GM12878 (cell line): Measurements from ENCODE around the gene FEZF2. TPM values are rescaled to one million over a fixed set of nuclear protein-coding genes. Genes with fewer than 3 reads are reported as not detected.

ENCODE experiments used
- ATAC-seq: fragments of 200-7000 bp; cut with Tn5 transposase; 3 replicates; pipeline ENCODE4 v1.9.1; 2020; ENCODE audit warnings: mild to moderate bottlenecking, moderate library complexity
- BruUV-seq: library from RNA; stranded (reverse); fragments of 400-500 nt; replicated peaks from 2 replicates; lab custom pipeline; 2021; lab: Mats Ljungman, UMichigan
- CTCF ChIA-PET: fragments of 300-600 bp; sonication (Branson Sonifier 250); formaldehyde crosslinking; extraction: SDS; loops from one replicate; lab custom pipeline; 2021; ENCODE audit warnings: inconsistent platforms; lab: Yijun Ruan, JAX
- POLR2A ChIA-PET: fragments of 350-600 bp; formaldehyde crosslinking; extraction: SDS; loops from one replicate; lab custom pipeline; 2021; ENCODE audit warnings: inconsistent platforms; lab: Charles Lee
- RAD21 ChIA-PET: fragments of 300-600 bp; sonication (Branson Sonifier 250); formaldehyde crosslinking; loops from one replicate; lab custom pipeline; 2023; ENCODE audit warnings: antibody characterized with exemption; ENCODE audit not compliant: unreplicated experiment; lab: Charles Lee
- SMC1A ChIA-PET: fragments of 300-600 bp; sonication (Branson Sonifier 250); formaldehyde crosslinking; loops from one replicate; lab custom pipeline; 2023; ENCODE audit not compliant: unreplicated experiment, uncharacterized antibody; lab: Charles Lee
- DNase-seq: peaks from one replicate; pipeline ENCODE4 v3.0.0-alpha.2; 2011; ENCODE audit warnings: low read depth, low spot score
- FAIRE-seq: peaks from 3 replicates; lab custom pipeline; 2011; peaks lifted over from hg19 to GRCh38; lab: Jason Lieb, UNC
- H2AFZ ChIP-seq: 2 replicates; pipeline ENCODE4 v1.6.0; 2011; ENCODE audit warnings: low read depth, low read length, control low read depth; ENCODE audit not compliant: control insufficient read depth
- H3K27ac ChIP-seq: 2 replicates; pipeline ENCODE4 v1.5.1; 2011; ENCODE audit warnings: control low read depth; ENCODE audit not compliant: control insufficient read depth, insufficient read depth
- H3K27me3 ChIP-seq, 2 experiments: replicated peaks in 1 of 2; 2 replicates each; pipeline versions ENCODE4 v1.6.0 to v1.6.1; 2011; ENCODE audit warnings: low read length in 1 of 2; ENCODE audit not compliant: control insufficient read depth in 2 of 2, insufficient read depth in 2 of 2
- H3K36me3 ChIP-seq, 2 experiments: 2 replicates each; pipeline ENCODE4 v1.5.1; 2011; ENCODE audit warnings: low read length in 1 of 2; ENCODE audit not compliant: control insufficient read depth in 2 of 2, insufficient read depth in 2 of 2
- H3K4me1 ChIP-seq: 2 replicates; pipeline ENCODE4 v1.6.1; 2011; ENCODE audit warnings: mild to moderate bottlenecking, low read length, moderate library complexity, mixed read lengths; ENCODE audit not compliant: control insufficient read depth, insufficient read depth
- H3K4me2 ChIP-seq: 2 replicates; pipeline ENCODE4 v1.6.0; 2011; ENCODE audit warnings: control low read depth; ENCODE audit not compliant: control insufficient read depth, insufficient read depth
- H3K4me3 ChIP-seq: fragments of 200-600 bp; sonication (generic); 2 replicates; pipeline ENCODE4 v1.5.1; 2016
- H3K79me2 ChIP-seq: 2 replicates; pipeline ENCODE4 v1.6.0; 2011; ENCODE audit warnings: low read length; ENCODE audit not compliant: control insufficient read depth, insufficient read depth
- H3K9ac ChIP-seq: 2 replicates; pipeline ENCODE4 v1.8.0; 2011; ENCODE audit warnings: low read length, control low read depth, mixed read lengths; ENCODE audit not compliant: control insufficient read depth, insufficient read depth
- H3K9me3 ChIP-seq: replicated peaks from 3 replicates; pipeline ENCODE4 v1.5.1; 2011; ENCODE audit warnings: mild to moderate bottlenecking, low read length; ENCODE audit not compliant: control insufficient read depth, insufficient read depth
- H4K20me1 ChIP-seq: 2 replicates; pipeline ENCODE4 v1.6.0; 2011; ENCODE audit not compliant: control insufficient read depth, insufficient read depth
- BMI1 ChIP-seq: fragments of 450-650 bp; IDR thresholded peaks from 2 replicates; pipeline ENCODE4 v1.6.1; 2016; ENCODE audit warnings: mild to moderate bottlenecking, moderate library complexity, borderline replicate concordance
- ETV6 ChIP-seq, 2 experiments: fragments of 450-650 bp in 1 of 2; IDR thresholded peaks in 1 of 2; conservative IDR thresholded peaks in 1 of 2; 2 replicates each; pipeline ENCODE4 v1.6.1; 2014; ENCODE audit warnings: antibody characterized with exemption in 1 of 2, borderline replicate concordance in 1 of 2, low read depth in 1 of 2, mild to moderate bottlenecking in 1 of 2, moderate library complexity in 1 of 2
- KAT2A ChIP-seq: conservative IDR thresholded peaks from 2 replicates; pipeline ENCODE4 v1.6.1; 2011; ENCODE audit warnings: low read depth, low read length; ENCODE audit not compliant: control insufficient read depth
- NFYB ChIP-seq: IDR thresholded peaks from 2 replicates; pipeline ENCODE4 v1.6.1; 2011; ENCODE audit warnings: low read depth, mild to moderate bottlenecking, low read length, improper control_type of control experiment, moderate library complexity; ENCODE audit not compliant: insufficient read depth
- NR2C1 ChIP-seq: fragments of 450-650 bp; IDR thresholded peaks from 2 replicates; pipeline ENCODE4 v1.6.1; 2017; ENCODE audit warnings: antibody characterized with exemption, mild to moderate bottlenecking, moderate library complexity
- PAX8 ChIP-seq: fragments of 450-650 bp; IDR thresholded peaks from 2 replicates; pipeline ENCODE4 v1.6.1; 2017; ENCODE audit warnings: mild to moderate bottlenecking, moderate library complexity
- POU2F2 ChIP-seq: IDR thresholded peaks from 3 replicates; pipeline ENCODE4 v1.6.1; 2011; ENCODE audit warnings: low read depth, mild to moderate bottlenecking, low read length, borderline replicate concordance
- SPI1 ChIP-seq: IDR thresholded peaks from 2 replicates; pipeline ENCODE4 v1.6.1; 2011; ENCODE audit warnings: low read depth, mild to moderate bottlenecking, low read length, moderate library complexity, borderline replicate concordance; ENCODE audit not compliant: insufficient read depth
- STAT3 ChIP-seq: IDR thresholded peaks from 2 replicates; pipeline ENCODE4 v1.6.1; 2011; ENCODE audit warnings: low read depth, low read length, improper control_type of control experiment
- ZNF274 ChIP-seq: IDR thresholded peaks from one replicate; pipeline ENCODE4 v1.8.0; 2011; ENCODE audit not compliant: insufficient read length, insufficient read depth
- ZSCAN29 ChIP-seq: fragments of 450-650 bp; IDR thresholded peaks from 2 replicates; pipeline ENCODE4 v1.6.1; 2017; ENCODE audit warnings: mild to moderate bottlenecking, moderate library complexity
- WGBS: methylation state at CpG from one replicate; pipeline ENCODE4 v1.1.6; 2016; ENCODE audit warnings: low lambda C conversion rate; ENCODE audit not compliant: insufficient replicate concordance, insufficient coverage; ENCODE audit errors: missing lambda C conversion rate; 5-methylcytosine and 5-hydroxymethylcytosine counted together
- in situ Hi-C: fragments of 300-500 bp; cut with MboI; formaldehyde crosslinking; loops from 9 replicates; pipeline ENCODE4 v1.14.3; 2018; ENCODE audit warnings: mixed read lengths
- intact Hi-C: fragments of 100-400 bp; cut with micrococcal nuclease; formaldehyde crosslinking; loops from one replicate; pipeline ENCODE4 v1.14.2; 2022; ENCODE audit not compliant: unreplicated experiment
- polyA plus RNA-seq, 11 experiments: library from polyadenylated mRNA; depleted of rRNA in 4 of 11; unstranded in 6 of 11; stranded (reverse) in 5 of 11; fragments of >200 nt; fragmentation: Nextera tagmentation in 4 of 11; fragmentation: Illumina TruSeq in 1 of 11; extraction: Ambion mirVana in 4 of 11; extraction: Trizol in 1 of 11; gene quantifications; 1 replicate in 1 of 11; 2 replicates in 10 of 11; pipeline versions ENCODE4 v1.2.1 to v1.2.3, GENCODE V29; 2011 to 2016; ENCODE audit warnings: inconsistent platforms in 2 of 11, missing spikeins in 2 of 11, low read depth in 1 of 11
- total RNA-seq, 4 experiments: library from RNA; depleted of rRNA in 3 of 4; stranded (reverse); fragments of >200 nt in 3 of 4; fragmentation: Illumina TruSeq in 1 of 4; extraction: Trizol in 1 of 4; gene quantifications; 2 replicates each; pipeline versions ENCODE4 v1.2.1 to v1.2.3, GENCODE V29; 2013 to 2021
- TF ChIP-seq, protein P1 (sequence below): fragments of 450-650 bp; IDR thresholded peaks from 2 replicates; pipeline ENCODE4 v1.6.1; 2017; ENCODE audit warnings: mild to moderate bottlenecking, moderate library complexity
- TF ChIP-seq, protein P2 (sequence below): fragments of 450-650 bp; IDR thresholded peaks from 2 replicates; pipeline ENCODE4 v1.6.1; 2017; ENCODE audit warnings: borderline replicate concordance
- TF ChIP-seq, protein P3 (sequence below): IDR thresholded peaks from 2 replicates; pipeline ENCODE4 v1.6.1; 2012; ENCODE audit warnings: low read depth, low read length, improper control_type of control experiment

FEZF2 gene
- total and polyA plus RNA-seq, 10 of the 15 experiments (the other 5 are each of a cell fraction or from before 2014, with no cell fraction given) = not detected

DNA sequence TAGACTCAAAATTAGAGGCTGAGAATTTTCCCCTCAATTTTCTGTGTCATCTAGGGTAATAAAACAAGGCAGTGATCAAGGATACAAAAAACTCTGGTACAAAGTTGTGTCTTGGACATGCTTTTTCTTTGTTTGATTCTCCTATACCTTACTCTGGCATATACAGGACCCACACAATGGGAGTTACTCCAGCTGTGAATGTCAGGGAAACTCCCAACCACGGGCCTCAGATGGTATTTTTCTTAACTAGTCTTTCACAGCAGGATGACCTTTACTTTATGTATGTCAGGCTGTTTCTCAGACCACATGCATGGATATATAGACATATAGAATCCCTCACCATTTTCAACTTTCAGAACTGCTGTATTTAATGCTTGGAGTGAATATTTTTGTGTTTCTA, 41.3 kb downstream of the FEZF2 start (continued):
- no peak for TF ChIP-seq KAT2A
- TF ChIP-seq, protein P1, sequence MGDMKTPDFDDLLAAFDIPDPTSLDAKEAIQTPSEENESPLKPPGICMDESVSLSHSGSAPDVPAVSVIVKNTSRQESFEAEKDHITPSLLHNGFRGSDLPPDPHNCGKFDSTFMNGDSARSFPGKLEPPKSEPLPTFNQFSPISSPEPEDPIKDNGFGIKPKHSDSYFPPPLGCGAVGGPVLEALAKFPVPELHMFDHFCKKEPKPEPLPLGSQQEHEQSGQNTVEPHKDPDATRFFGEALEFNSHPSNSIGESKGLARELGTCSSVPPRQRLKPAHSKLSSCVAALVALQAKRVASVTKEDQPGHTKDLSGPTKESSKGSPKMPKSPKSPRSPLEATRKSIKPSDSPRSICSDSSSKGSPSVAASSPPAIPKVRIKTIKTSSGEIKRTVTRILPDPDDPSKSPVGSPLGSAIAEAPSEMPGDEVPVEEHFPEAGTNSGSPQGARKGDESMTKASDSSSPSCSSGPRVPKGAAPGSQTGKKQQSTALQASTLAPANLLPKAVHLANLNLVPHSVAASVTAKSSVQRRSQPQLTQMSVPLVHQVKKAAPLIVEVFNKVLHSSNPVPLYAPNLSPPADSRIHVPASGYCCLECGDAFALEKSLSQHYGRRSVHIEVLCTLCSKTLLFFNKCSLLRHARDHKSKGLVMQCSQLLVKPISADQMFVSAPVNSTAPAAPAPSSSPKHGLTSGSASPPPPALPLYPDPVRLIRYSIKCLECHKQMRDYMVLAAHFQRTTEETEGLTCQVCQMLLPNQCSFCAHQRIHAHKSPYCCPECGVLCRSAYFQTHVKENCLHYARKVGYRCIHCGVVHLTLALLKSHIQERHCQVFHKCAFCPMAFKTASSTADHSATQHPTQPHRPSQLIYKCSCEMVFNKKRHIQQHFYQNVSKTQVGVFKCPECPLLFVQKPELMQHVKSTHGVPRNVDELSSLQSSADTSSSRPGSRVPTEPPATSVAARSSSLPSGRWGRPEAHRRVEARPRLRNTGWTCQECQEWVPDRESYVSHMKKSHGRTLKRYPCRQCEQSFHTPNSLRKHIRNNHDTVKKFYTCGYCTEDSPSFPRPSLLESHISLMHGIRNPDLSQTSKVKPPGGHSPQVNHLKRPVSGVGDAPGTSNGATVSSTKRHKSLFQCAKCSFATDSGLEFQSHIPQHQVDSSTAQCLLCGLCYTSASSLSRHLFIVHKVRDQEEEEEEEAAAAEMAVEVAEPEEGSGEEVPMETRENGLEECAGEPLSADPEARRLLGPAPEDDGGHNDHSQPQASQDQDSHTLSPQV = no peak
- TF ChIP-seq NR2C1 = no peak
- no peak for TF ChIP-seq STAT3
- no peak for TF ChIP-seq PAX8

DNA sequence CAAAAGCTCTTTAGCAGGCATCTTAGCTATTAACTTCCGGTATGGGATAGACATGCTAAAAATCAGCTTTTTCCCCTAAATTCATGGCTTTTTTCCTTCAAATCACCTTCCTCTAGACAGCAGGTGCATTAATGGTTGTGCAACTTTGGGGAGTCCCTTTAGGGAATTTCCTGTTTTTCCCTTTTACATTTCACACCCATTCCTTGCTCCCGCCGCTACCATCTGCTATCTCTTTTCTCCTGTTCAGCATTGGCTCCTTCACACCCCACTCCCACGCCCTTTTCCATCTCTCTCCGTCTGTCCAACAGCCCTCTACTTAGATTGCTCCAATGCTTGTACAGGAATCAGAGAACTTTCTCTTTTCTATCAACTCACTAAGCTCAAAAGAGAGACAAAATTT, 43.4 kb downstream of the FEZF2 start:
- TF ChIP-seq SPI1 (no peak), ZNF274 (no peak), NFYB (no peak), ZSCAN29 (no peak), POU2F2 (no peak), BMI1 (no peak), ETV6 (conservative IDR thresholded peaks at IDR 0.05 in 1 of 2, IDR thresholded peaks at IDR 0.05 in 1 of 2; ENCODE audit: borderline replicate concordance in 1 of 2, low read depth in 1 of 2) (no peak)
- TF ChIP-seq, protein P2, sequence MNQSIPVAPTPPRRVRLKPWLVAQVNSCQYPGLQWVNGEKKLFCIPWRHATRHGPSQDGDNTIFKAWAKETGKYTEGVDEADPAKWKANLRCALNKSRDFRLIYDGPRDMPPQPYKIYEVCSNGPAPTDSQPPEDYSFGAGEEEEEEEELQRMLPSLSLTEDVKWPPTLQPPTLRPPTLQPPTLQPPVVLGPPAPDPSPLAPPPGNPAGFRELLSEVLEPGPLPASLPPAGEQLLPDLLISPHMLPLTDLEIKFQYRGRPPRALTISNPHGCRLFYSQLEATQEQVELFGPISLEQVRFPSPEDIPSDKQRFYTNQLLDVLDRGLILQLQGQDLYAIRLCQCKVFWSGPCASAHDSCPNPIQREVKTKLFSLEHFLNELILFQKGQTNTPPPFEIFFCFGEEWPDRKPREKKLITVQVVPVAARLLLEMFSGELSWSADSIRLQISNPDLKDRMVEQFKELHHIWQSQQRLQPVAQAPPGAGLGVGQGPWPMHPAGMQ = no peak
- TF ChIP-seq, protein P3, sequence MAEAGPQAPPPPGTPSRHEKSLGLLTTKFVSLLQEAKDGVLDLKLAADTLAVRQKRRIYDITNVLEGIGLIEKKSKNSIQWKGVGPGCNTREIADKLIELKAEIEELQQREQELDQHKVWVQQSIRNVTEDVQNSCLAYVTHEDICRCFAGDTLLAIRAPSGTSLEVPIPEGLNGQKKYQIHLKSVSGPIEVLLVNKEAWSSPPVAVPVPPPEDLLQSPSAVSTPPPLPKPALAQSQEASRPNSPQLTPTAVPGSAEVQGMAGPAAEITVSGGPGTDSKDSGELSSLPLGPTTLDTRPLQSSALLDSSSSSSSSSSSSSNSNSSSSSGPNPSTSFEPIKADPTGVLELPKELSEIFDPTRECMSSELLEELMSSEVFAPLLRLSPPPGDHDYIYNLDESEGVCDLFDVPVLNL = no peak
- Histone ChIP-seq H3K9ac (no peak overlapping the region), H3K4me2 (no peak overlapping the region), H3K4me3 (no peak overlapping the region), H3K36me3 (no peaks in the 10 kb centered on the region), H2AFZ (no peak overlapping the region), H4K20me1 (no peaks in the 10 kb centered on the region), H3K79me2 (no peaks in the 10 kb centered on the region), H3K9me3 (no peaks in the 10 kb centered on the region), H3K4me1 (no peaks in the 10 kb centered on the region), H3K27ac (no peak overlapping the region), H3K27me3 (no peaks in the 10 kb centered on the region)
- ATAC-seq (no peak), DNase-seq (no peak), FAIRE-seq (no peak)
- ChIA-PET CTCF (interaction anchor here (0.7 to 6.0 kb wide), 10 partner anchors 18 to 898 kb away, joined by 3 to 52 read pairs (median 4); no protein-coding TSS in a partner anchor), SMC1A (interaction anchor here (0.9 to 3.3 kb wide), 7 partner anchors 12 to 230 kb away, joined by 3 to 24 read pairs (median 6); no protein-coding TSS in a partner anchor), RAD21 (interaction anchor here (3.6 kb wide), 1 partner anchor 92 kb away, joined by 16 read pairs; no protein-coding TSS in a partner anchor), POLR2A (interaction anchor here (0.6 kb wide), 1 partner anchor 577 kb away, joined by 5 read pairs; no protein-coding TSS in a partner anchor)
- no TSS peak for BruUV-seq
- intact Hi-C loops = loop anchor here (5.0 kb wide), 1 partner anchor 128 kb away; no protein-coding TSS in a partner anchor
- WGBS = 88% methylated on average over 5 of the region's 5 CpGs
- in situ Hi-C loops = loop anchor here (5.0 kb wide), 1 partner anchor 227 kb away; no protein-coding TSS in a partner anchor
